ENCODE measurements around the gene SUPT5H.

The SUPT5H gene

DNA sequence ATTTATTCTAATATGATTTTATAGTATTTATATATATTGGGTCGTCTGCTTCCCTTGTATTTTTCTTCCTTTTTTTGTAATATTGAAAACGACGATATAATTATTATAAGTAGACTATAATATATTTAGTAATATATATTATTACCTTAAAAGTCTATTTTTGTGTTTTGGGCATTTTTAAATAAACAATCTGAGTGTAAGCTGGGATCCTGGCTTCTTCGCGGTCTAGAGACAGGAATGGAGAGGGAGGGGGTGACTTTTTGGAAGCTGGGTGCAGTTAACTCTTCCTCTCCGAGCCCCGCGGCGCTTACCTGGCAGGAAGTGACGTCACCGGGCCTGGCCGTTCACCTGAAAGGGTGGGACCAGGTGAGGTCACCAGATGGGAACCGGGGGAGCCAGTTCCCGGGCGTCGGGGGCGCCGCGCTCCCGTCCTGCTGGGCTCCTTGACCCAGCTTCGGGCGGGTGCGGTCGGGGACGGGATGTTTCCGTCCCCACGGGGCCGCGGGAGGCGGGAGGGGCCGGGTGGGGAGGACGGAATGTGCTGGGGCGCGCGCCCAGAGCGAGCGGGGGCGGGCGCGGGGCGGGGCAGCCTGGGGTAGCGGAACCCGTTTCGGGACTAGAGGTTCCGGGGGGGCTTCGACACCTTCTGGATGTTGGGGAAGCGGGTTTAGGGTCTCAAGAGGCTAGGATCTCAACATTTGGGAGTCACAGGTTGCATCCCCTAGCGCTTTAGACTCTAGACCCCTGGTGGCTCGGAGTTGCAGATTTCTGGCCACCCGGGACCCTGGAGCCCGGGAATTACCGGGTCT, 36.0 kb upstream of the SUPT5H start:
- peak; percentile 84 for DNase-seq (ENCODE audit: low read depth)

DNA sequence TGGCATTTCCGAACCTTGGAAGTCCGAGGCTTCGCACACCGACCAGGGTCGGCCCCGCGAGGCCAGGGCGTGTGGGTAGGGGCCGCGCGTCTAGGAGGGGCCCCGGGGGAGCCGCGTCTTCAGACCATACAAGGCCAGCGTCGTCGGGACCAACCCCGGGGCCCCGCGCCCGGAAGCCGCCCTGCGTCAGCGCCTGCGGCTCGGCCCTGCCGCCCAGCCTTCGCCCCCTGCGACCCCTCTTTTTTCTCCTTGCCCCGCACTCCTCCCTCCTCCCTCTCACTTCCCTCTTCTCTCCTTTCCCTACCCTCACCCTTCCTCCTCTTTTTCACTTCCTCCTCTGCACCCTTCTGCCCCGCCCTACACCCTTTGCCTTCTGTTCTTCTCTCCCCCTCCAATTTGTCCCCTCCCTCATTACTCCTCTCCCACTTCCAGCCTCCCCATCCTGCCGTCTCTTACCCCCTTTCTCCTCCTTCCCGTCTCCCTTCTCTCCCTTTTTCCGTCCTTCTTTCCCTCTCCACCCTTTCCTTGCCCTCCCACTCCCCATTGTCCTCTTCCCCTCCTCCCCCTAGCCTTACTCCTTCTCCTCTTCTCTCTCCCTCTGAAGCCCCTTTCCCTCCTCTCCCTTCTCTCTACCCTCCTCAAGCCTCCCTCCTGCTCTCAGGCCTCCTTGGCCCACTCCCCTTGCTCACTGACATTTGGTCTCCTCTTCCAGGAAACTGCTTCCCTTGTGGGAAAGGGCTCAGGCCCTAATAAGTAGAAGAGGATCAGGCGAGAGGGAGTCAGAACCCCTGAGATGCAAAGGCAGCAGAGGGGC, 35.2 kb upstream of the SUPT5H start:
- DNase-seq (ENCODE audit: low read depth) = peak; percentile 74

DNA sequence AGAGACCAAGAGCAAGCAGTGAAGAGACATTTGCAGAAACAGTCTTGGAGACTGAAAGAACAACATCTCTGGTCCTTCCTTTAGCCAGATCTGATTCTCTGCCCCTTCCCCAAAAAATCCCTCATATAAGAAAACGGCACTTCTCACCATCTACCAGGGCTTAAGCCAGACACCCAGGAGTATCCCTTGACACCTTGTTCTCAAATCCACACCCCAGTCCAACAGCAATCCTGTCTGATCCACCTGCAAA, 34.6 kb upstream of the SUPT5H start:
- DNase-seq (ENCODE audit: low read depth) = no peak

DNA sequence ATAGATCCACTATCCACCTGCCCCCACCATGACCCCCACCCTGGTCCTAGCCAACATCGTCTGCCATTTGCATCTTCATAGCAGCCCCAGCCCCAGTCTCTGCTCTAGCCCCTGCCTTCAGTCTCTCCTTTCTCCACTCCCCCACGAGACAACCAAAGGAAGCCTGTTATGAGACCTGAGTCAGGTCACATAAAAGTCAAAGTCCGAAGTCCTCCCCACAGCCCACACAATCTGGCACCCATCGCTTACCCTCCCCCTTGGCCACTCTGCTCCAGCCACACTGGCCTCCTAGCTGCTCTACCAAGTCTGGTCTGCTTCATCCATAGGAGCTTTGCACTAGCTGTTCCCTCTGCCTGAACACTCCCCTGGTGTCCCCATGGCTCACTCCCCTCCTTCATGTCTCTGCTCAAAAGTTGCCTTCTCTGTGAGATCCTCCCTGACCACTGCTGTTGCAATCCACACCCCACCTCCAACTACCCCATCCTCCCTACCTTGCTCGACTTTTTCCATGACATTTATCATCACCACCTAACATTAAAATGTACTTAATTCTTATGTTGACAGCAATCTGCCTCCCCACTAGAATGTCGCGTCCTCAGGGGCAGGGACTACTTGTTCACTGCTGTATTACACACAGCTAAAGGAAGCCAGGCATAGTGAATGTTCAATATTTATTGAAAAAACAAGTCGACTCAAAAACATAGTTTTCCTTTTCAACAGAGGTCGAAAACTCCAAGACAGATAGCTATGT, 34.1 kb upstream of the SUPT5H start:
- DNase-seq (ENCODE audit: low read depth) = peak; percentile 37

DNA sequence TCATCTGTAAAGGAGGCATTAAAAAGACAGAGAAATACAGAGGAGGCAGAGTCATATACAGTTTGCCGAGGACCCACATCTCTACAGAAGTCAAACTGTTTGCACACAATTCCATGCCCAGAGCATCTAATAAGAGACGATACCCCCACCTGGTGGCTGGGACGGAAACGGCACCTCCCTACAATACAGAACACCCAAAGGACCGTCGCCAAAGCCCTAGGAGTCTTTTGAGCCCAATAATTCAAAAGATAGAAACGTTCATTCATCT, 33.6 kb upstream of the SUPT5H start:
- peak; percentile 91 for DNase-seq (ENCODE audit: low read depth)

DNA sequence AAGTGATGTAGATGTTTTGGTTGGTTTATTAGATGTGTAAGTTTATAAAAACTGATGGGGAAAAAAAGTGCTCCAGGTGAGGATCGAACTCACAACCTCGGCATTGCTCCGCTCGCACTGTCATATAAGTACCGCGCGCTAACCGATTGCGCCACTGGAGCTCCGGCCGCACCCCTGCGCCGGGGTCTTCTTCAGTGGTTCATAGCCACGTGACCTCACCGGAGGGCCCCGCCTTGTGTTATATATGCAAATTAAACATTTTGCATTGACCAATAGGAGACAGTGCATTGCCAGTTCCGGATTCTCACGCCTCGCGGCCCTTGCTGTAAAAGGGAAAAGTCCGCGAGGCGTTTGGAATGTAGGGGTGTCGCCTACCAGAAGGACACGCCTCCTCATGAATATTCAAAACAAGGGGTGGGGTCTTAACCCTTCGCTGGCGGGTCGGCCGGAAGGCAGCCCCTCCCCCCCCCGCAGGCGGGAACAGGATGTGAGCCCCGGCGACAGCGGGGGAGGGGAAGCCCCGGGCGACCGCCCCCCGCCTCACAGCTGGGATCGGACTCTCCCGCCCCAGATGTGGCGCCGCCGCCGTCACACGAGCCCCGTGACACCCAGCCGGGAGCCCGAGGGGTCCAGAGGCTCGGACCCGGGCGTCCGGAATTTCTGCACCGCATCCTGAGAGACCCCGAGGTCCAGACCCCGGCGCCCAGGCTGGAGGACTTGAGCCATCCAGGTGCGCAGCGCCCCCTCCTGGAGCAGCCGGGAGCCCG, 33.1 kb upstream of the SUPT5H start, which contains the start of gene PLEKHG2:
PLEKHG2 (plus strand) TSS at position 570 of the 767 bp plus-strand sequence. CDS start 1,418 bp downstream, outside the sequence.
- peak; percentile 96 for DNase-seq (ENCODE audit: low read depth)

DNA sequence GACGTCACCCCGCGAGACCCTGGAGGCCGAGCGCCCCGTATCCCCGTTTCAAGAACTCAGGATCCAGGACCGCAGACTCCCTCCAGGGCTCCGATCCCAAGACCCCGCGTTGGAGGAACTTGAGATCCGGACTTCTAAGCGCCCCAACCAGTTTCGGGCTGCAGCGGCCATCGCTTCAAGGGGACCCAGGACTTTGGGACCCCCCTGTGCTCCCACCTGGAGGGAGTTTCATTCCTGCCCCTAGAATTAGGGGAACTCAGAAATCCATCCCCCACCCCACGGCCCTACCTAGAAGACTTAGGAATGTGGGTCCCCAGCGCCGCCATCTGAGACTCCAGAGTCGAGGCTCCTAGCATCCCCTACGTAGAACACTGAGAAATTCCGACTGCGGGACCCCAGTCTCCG, 32.5 kb upstream of the SUPT5H start:
- DNase-seq (ENCODE audit: low read depth) = no peak

DNA sequence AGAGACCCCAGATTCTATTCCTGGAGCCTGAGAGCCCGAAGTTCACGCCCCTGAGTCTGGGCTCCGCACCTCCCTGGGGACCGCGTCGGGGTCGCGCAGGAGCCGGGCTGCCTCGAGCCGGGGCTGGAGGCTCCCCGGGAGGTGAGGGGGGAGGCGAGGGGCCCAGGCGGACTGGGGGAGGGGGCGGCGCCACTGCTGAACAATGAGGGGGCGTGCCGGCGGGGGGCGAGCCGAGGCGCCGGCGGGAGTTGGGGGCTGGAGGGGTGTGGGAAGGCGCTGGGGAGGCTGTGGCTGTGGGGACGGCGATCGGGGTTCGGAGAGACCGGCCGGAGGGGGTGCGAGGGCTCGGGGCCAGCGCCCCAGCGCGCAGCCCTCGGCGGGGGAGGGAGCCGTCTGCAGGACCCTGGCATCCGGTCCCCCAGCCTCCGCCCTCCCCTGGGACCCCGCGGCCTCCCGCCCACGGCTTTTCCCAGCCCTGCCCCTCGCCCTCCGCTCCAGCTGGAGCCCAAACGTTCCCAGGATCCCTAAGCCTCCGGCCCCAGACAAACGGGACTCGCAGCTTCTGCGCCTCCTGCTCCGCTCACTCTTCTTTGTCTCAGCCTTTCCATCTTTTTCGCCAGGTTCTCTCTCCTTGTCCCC, 32.0 kb upstream of the SUPT5H start:
- DNase-seq (ENCODE audit: low read depth) = no peak

DNA sequence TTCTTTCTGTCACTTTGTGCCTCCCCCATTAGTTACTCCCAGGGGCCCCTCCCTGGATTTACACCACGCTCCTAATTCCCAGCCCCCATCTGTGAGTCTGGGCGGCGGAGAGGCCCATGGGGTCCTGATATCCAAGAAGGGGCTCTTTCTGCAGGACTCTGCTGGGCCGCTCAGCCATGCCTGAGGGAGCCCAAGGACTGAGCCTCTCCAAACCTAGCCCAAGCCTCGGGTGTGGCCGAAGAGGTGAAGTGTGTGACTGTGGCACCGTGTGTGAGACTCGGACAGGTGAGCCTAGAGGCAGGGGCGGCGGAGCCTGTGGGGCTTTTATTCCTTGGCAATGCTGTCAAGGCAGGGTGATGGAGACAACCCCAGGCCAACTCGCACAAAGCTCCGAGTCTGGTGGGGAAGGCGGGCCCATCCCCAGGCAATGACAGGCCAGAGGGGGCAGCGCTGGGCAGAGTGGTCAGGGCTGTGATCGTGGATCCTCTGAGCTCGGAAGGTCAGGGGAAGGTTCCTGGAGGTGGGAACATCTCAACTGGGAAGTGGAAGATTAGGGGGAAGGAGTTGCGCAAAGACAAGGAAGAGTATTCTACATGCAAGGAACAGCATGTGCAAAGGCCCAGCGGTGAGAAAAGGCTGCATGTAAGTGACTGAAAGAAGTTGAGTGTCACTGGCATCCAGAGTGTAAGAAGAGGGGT, 31.3 kb upstream of the SUPT5H start:
- no peak for DNase-seq (ENCODE audit: low read depth)

DNA sequence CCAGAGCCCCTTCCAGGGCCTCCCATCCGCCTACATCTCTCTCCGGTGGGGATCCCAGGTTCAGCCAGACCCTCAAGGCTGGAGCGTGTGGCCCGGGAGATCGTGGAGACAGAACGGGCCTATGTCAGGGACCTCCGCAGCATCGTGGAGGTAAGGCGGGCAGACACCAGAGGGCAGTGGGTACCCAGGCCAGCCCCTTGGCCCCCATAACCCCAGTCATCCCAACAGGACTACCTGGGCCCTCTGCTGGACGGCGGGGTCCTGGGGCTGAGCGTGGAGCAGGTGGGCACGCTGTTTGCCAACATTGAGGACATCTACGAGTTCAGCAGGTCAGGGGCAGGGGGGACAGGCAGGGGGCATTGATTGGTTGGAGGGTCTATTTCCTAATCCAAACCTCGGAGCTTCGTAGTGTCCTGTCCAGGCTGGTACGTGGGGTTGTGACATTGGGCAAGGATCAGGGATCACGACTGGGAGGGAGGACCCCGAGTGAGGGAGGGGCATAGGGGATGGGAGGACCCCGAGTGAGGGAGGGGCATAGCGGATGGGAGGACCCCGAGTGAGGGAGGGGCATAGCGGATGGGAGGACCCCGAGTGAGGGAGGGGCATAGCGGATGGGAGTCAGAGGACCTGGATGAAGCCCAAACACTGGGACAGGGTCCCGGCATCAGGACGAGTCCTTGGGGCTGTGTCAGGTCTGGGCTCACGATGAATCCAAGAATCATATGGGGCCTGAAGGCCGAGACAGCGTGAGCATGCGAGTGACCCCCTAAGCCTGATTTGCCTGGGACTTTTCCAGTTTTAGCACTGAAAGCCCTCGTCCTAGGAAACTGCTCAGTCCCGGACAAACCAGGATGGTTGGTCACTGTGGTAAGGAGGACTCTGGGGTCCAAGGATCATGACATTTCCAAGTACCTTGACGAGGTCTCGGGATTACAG, 30.0 kb upstream of the SUPT5H start:
- no peak for DNase-seq (ENCODE audit: low read depth)

DNA sequence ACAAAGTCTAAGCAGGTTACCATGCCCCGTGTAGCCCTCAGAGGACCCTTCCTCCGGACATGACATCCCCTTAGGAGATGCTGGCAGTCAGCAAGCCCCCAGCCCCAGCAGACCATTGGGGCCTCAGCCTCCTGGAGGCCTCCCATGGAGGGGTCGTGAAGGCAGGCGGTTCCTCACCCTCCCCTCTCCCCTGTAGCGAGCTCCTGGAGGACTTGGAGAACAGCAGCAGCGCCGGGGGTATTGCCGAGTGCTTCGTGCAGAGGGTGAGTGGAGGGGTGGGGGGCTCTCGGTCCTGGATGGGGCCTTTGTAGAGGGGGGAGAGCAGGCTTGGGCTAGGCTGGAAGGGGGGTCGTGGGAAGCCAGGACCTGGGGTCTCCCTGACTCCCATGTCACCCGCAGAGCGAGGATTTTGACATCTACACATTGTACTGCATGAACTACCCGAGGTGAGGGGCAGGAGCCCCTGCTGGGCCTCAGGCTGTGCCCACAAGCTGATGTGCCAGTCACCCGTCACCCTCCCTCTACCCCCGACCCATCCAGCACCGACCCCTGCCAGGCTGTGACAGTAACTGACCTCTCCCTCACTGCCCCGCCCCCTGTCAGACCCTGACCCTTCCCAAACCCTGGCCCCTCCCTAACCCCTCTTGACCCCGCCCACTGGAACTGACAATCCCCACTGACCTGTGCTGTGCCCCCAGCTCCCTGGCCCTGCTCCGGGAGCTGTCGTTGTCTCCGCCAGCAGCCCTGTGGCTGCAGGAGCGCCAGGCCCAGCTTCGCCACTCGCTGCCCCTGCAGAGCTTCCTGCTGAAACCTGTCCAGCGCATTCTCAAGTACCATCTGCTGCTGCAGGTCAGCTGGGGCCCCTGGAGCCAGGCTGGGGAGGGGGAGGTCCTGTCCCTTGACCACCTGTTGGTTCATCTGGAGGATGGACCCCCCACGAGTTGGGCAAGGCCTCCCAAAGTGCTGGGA, 28.9 kb upstream of the SUPT5H start:
- no peak for DNase-seq (ENCODE audit: low read depth)

DNA sequence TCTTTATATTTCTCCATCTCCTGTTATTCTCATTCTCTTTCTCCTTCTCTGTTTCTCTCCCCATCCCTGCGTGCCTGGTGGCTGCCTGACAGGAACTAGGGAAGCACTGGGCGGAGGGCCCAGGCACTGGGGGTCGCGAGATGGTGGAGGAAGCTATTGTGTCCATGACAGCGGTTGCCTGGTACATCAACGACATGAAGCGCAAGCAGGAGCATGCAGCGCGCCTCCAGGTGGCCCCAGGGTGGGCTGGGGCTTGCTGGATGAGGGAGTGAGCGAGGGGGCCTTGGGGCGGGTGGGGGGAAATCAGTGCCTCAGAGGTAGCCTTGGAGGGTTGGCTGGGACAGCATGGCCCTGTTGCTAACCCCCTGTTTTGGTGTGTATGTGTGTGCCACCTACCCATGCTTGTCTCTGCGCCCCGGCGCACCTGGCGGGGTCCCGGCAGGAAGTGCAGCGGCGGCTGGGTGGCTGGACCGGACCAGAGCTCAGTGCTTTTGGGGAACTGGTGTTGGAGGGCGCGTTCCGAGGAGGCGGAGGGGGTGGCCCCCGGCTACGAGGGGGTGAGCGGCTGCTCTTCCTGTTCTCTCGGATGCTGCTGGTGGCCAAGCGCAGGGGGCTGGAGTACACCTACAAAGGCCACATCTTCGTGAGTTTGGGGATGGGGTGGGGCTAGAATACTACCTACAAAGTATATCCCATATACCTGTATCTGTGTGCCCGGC, 27.8 kb upstream of the SUPT5H start:
- DNase-seq (ENCODE audit: low read depth) = no peak

DNA sequence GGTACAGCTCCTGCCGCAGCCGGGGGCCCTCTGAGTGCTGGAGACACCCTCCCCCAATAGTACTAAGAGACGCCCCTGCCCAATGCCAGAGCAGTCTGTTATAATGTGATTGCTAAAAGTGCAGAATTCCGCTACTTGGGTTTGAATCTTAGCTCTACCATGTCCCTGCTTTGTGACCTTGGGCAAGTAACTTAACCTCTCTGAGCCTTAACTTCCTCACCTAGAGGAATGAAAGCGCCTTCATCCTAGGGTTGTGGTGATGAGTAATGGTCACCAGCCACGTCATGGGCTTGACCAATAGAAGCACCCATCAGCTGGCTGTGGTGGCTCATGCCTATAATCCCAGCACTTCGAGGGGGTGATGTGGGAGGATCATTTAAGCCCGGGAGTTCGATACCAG, 26.4 kb upstream of the SUPT5H start:
- no peak for DNase-seq (ENCODE audit: low read depth)

DNA sequence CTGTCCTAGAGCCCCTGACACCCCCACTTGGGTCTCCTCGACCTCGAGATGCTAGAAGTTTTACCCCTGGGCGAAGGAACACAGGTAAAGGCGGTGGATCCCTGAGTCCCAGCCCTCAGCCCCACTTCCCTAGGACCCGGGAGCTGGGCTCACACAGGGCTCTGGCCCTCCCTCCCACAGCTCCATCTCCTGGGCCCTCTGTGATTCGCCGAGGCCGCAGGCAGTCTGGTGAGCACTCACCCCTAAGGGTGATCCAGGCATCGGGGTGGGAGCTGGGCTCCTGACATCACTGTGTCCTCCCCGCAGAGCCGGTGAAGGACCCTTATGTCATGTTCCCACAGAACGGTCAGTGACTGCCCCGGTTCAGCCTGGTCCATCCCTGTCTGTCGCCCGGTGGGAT, 24.6 kb upstream of the SUPT5H start:
- DNase-seq (ENCODE audit: low read depth) = no peak

DNA sequence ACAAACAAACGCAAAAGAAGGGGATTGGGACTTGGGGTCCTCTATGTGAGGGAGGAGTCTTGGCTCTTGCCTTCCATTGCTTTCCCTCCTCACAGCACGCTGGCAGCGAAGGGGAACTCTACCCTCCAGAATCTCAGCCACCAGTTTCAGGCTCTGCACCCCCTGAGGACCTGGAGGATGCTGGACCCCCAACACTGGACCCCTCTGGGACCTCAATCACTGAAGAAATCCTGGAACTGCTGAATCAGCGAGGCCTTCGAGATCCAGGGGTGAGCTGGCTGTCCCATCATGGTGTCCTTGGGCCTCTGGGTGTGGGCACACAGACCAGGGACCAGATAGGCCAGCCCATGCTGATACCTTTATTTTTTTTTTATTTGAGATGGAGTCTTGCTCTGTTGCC, 23.4 kb upstream of the SUPT5H start:
- DNase-seq (ENCODE audit: low read depth) = no peak

DNA sequence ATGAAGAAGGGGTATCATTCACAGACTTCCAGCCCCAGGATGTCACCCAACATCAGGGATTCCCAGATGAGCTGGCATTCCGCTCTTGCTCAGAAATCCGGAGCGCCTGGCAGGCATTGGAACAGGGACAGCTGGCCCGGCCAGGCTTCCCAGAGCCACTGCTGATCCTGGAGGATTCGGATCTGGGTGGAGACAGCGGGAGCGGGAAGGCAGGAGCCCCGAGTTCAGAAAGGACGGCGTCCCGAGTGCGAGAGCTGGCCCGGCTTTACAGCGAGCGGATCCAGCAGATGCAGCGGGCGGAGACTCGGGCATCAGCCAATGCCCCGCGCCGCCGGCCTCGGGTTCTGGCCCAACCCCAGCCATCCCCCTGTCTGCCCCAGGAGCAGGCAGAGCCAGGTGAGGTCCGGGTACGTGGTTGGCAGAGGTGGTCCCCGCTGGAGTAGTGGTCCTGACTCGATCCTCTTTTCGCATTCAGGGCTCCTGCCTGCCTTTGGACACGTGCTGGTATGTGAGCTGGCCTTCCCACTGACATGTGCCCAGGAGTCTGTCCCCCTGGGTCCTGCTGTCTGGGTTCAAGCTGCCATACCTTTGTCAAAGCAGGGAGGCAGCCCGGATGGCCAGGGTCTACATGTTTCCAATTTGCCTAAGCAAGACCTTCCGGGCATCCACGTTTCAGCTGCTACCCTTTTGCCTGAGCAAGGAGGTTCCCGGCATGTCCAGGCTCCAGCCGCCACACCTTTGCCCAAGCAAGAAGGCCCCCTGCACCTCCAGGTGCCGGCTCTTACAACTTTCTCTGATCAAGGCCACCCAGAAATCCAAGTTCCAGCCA, 21.9 kb upstream of the SUPT5H start:
- no peak for DNase-seq (ENCODE audit: low read depth)

DNA sequence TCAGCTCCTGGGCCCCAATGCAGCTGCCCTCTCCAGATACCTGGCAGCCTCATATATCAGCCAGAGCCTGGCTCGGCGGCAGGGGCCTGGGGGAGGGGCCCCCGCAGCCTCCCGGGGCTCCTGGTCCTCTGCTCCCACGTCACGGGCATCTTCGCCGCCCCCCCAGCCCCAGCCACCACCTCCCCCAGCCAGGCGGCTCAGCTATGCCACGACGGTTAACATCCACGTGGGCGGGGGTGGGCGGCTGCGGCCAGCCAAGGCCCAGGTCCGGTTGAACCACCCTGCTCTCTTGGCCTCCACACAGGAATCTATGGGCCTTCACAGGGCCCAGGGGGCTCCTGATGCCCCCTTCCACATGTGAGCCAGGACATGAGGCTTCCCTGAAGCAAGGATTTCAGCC, 20.4 kb upstream of the SUPT5H start:
- no peak for DNase-seq (ENCODE audit: low read depth)

Measured in activated T-cell treated with anti-CD3 and anti-CD28 coated beads for 1 hour (primary cell).